IMR-90 (cell line): ENCODE data around the gene PRTFDC1.

ENCODE experiments used
- BHLHE40 ChIP-seq: fragments of 150-350 bp; IDR thresholded peaks from 2 replicates; pipeline ENCODE4 v1.6.1; 2016; ENCODE audit warnings: mild to moderate bottlenecking, low read depth, low read length
- CEBPB ChIP-seq: IDR thresholded peaks from 2 replicates; pipeline ENCODE4 v1.6.1; 2012; ENCODE audit warnings: low read depth, low read length, improper control_type of control experiment
- CHD1 ChIP-seq: IDR thresholded peaks from 2 replicates; pipeline ENCODE4 v1.6.1; 2012; ENCODE audit warnings: low read depth, low read length, improper control_type of control experiment
- CTCF ChIP-seq: conservative IDR thresholded peaks from 2 replicates; pipeline ENCODE4 v1.5.1; 2012; ENCODE audit warnings: mild to moderate bottlenecking, low read depth, low read length, improper control_type of control experiment
- FOS ChIP-seq: fragments of 150-350 bp; IDR thresholded peaks from 2 replicates; pipeline ENCODE4 v1.6.1; 2016; ENCODE audit warnings: low read depth, low read length
- MAFK ChIP-seq: IDR thresholded peaks from 2 replicates; pipeline ENCODE4 v1.6.1; 2012; ENCODE audit warnings: low read depth, low read length, improper control_type of control experiment
- MAZ ChIP-seq: IDR thresholded peaks from 2 replicates; pipeline ENCODE4 v1.6.1; 2012; ENCODE audit warnings: low read depth, mild to moderate bottlenecking, low read length, improper control_type of control experiment, moderate library complexity, borderline replicate concordance
- MXI1 ChIP-seq: IDR thresholded peaks from 2 replicates; pipeline ENCODE4 v1.6.1; 2012; ENCODE audit warnings: low read depth, mild to moderate bottlenecking, low read length, moderate library complexity, borderline replicate concordance
- NFE2L2 ChIP-seq: fragments of 150-350 bp; IDR thresholded peaks from 2 replicates; pipeline ENCODE4 v1.6.1; 2016; ENCODE audit warnings: low read depth, mild to moderate bottlenecking, low read length
- POLR2A ChIP-seq: IDR thresholded peaks from 2 replicates; pipeline ENCODE4 v1.6.1; 2012; ENCODE audit warnings: mild to moderate bottlenecking, low read depth, low read length
- RAD21 ChIP-seq: IDR thresholded peaks from 2 replicates; pipeline ENCODE4 v1.6.1; 2012; ENCODE audit warnings: low read length, improper control_type of control experiment
- RCOR1 ChIP-seq: IDR thresholded peaks from 2 replicates; pipeline ENCODE4 v1.6.1; 2012; ENCODE audit warnings: mild to moderate bottlenecking, low read length, improper control_type of control experiment; ENCODE audit not compliant: insufficient replicate concordance
- SMC3 ChIP-seq: fragments of 150-350 bp; IDR thresholded peaks from 2 replicates; pipeline ENCODE4 v1.6.1; 2016; ENCODE audit warnings: low read depth, mild to moderate bottlenecking, antibody characterized with exemption, low read length, moderate library complexity
- USF2 ChIP-seq: fragments of 150-350 bp; IDR thresholded peaks from 2 replicates; pipeline ENCODE4 v1.6.1; 2017; ENCODE audit warnings: mild to moderate bottlenecking, antibody characterized with exemption, low read length, low read depth

GRCh38 chr10:24898501-24898900 is 53.9 kb downstream of the PRTFDC1 start:
- TF ChIP-seq POLR2A (no peak), CTCF (no peak), USF2 (no peak), CEBPB (no peak), MAFK (no peak), MXI1 (no peak), NFE2L2 (no peak), RAD21 (no peak), MAZ (no peak), CHD1 (no peak), BHLHE40 (no peak), RCOR1 (no peak), FOS (no peak), SMC3 (no peak)
